Tibial nerve (tissue), 4 donors: ENCODE measurements around the gene IDS.

ENCODE experiments used
- CTCF ChIP-seq, 5 experiments: fragments of 200-600 bp in 3 of 5; fragments of 450-650 bp in 2 of 5; sonication (generic) in 3 of 5; IDR thresholded peaks; one replicate each; pipeline ENCODE4 v1.5.1; 2016 to 2019; ENCODE audit warnings: antibody characterized with exemption in 5 of 5, mild to moderate bottlenecking in 3 of 5, moderate library complexity in 2 of 5
- EP300 ChIP-seq, 2 donors: sonication (generic); formaldehyde crosslinking; IDR thresholded peaks; one replicate each; pipeline ENCODE4 v1.6.1; 2017; ENCODE audit warnings: antibody characterized with exemption in 2 of 2, mild to moderate bottlenecking in 1 of 2
- POLR2A ChIP-seq, 2 donors: fragments of 450-650 bp; IDR thresholded peaks; one replicate each; pipeline ENCODE4 v1.6.1; 2017; ENCODE audit warnings: antibody characterized with exemption in 2 of 2, mild to moderate bottlenecking in 2 of 2, moderate library complexity in 2 of 2

DNA sequence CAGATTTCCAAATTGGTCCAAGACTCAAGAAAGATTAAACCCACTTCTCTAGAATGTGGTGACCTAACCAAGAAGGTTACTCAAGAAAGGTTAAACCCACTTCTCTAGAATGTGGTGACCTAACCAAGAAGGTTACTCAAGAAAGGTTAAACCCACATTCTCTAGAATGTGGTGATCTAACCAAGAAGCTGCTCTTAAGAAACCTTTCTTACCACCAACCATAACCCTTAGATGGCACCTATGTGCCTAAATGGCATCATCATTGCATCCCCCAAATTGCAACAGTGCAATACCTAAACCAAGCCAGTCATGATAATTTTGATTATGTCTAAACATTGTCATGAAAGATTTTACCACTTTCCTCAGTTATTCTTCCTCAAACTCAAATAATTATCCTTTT is 49.2 kb downstream of the IDS start:
- TF ChIP-seq CTCF (IDR thresholded peaks at IDR 0.05) (no peak), POLR2A (IDR thresholded peaks at IDR 0.05) (no peak), EP300 (IDR thresholded peaks at IDR 0.05) (no peak)
